ELF-1 (cell line): ENCODE results near the gene PGAP6.
A peak's percentile ranks its signal among the peaks of the same experiment; 100 is the strongest.
"Not testable (repeated sequence)": the region's sequence is repeated elsewhere in the genome, so short reads cannot be mapped to it uniquely, and the experiment has no call there.

Experiments
- DNase-seq: peaks from one replicate; pipeline ENCODE4 v3.0.0-alpha.2; 2016; ENCODE audit warnings: low read depth, low spot score

The PGAP6 gene, protein sequence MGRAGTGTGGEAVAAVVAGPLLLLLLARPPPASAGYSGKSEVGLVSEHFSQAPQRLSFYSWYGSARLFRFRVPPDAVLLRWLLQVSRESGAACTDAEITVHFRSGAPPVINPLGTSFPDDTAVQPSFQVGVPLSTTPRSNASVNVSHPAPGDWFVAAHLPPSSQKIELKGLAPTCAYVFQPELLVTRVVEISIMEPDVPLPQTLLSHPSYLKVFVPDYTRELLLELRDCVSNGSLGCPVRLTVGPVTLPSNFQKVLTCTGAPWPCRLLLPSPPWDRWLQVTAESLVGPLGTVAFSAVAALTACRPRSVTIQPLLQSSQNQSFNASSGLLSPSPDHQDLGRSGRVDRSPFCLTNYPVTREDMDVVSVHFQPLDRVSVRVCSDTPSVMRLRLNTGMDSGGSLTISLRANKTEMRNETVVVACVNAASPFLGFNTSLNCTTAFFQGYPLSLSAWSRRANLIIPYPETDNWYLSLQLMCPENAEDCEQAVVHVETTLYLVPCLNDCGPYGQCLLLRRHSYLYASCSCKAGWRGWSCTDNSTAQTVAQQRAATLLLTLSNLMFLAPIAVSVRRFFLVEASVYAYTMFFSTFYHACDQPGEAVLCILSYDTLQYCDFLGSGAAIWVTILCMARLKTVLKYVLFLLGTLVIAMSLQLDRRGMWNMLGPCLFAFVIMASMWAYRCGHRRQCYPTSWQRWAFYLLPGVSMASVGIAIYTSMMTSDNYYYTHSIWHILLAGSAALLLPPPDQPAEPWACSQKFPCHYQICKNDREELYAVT

DNA sequence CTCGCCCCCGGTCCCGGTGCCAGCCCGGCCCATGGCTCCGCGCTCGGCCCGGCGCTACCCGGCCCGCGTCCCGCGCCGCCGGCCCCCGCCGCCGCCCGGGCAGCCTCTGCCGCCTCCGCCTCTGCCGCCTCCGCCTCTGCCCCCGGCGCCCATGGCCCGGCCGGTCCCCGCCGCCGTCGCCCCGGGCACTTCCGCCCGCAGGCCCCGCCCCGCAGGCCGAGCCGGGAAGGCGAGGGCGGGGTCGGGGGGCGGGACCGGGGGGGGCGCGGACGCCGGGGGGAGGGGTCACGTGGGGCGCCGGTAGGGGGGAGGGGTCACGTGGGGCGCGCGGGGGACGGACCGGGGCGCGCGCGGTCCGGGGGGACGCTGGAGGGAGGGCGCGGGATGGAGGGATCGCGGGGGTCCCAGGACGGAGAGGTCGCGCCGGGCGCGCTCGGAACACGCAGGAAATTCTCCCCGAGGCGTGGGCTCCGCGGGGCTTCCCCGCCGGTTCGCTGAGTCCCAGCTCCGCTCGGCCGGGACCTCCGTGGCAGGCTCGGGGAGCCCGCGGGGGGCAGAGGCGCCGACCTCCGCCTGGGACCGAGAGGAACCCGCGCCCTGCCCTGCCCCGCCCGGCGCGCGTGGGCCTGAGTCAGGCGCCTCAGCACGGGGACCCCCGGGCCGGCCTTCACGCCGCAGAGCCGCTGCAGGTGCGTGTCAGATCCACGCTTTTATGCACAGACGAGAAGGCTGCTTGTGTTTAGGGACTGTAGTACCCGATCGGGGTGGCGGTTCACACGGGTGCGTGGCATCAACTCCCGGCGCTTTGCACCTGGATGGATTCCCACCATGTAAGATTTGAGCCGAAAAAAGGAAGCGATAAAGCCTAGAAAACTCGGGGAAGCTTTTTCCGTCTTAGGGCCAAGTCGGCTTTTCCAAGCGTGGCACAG is at the start of gene PGAP6:
TSS of gene PGAP6 (minus strand) at position 190 of the 929 bp plus-strand sequence. CDS start at position 33, 157 bp downstream.
- DNase-seq, result no peak

DNA sequence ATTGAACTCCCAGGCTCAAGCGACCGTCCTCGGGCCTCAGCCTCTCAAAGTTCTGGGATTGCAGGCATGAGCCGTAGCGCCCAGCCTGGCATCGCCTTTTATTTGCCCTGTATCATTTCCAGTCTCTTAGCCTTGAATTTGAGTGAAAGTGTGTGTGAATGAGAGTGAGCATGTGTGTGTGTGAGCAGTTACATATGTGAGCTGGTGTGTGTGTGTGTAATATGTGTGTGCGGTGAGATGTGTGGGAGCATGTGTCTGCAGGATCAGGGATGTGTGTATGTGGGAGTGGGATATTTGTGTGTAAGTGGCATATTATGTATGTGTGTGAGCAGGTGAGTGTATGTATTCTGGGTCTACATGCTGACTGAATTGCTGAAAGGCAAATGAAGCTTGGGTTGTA is 49.1 kb upstream of the PGAP6 start:
- no peak for DNase-seq

DNA sequence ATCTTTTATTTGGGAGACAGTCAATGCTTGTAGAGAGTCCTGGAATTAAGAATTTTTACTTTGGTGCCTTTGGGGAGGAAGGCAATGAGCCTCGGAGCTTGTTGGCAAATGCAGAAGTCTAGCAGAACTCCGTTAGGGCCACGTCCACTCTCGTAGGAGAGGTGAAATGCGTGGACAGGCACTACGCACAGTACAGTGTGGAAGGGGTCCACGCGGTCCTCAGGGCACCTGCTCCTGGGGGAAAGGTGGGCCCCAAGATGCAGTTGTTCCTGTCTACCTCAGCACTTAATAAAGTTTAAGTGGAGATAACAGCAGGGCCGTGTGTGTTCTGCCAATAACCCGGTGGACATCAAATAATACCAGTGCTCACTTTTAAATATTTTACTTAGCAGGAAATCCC is 45.5 kb upstream of the PGAP6 start:
- no peak for DNase-seq

DNA sequence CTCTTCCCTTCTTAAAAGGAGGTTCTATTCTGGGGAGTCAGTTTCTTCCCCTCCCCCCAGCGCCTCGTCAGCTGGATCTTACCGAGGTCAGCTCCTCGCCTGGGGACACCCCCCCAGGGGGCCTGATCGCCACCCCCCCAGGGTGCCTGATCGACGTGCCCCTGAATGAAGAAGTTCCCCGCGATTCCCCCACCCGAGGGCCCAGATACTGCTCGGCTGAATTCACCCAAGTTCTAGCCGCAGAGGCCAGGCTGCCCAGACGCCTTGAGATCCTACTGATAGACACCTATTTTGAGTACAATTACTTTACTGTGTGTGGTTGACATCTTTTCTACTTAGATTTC is 45.1 kb upstream of the PGAP6 start:
- DNase-seq, result no peak

DNA sequence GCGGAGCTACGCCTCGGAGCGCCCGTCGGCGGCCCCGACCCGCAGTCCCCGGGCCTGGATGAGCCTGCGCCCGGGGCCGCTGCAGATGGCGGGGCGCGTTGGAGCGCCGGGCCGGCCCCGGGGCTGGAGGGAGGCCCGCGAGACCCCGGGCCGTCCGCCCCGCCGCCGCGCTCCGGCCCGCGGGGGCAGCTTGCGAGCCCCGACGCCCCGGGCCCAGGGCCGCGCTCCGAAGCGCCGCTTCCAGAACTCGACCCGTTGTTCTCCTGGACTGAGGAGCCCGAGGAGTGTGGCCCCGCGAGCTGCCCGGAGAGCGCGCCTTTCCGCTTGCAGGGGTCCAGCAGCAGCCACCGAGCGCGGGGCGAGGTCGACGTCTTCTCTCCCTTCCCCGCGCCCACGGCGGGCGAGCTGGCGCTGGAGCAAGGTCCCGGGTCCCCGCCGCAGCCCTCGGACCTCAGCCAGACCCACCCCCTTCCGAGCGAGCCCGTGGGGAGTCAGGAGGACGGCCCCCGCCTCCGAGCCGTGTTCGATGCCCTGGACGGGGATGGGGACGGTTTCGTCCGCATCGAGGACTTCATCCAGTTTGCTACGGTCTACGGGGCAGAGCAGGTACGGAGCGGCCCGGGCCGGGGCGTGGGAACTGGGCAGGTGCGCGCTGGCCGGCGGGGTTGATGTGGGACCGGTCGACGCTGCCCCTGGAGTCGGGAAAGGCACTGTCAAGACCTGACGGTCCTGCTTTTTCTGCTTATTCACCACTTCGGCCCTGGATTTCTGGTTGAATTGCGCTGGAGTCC is 44.5 kb upstream of the PGAP6 start:
- peak; percentile 39 for DNase-seq

DNA sequence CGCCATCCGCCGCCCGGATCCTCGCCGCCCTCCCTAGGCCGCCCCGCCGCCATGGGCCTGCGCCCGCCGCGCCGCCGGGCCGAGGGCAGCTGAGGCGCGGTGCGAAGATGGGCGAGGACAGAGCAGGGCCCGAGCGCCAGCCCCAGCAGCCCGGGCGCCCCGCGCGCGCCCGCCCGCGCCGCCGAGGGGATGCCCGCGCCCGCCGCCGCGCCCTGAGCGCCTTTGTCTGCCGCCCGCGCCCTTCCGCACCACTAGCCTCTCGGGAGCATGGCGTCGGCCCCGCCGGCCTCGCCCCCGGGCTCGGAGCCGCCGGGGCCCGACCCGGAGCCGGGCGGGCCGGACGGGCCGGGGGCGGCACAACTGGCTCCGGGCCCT is 43.9 kb upstream of the PGAP6 start:
- no peak for DNase-seq

DNA sequence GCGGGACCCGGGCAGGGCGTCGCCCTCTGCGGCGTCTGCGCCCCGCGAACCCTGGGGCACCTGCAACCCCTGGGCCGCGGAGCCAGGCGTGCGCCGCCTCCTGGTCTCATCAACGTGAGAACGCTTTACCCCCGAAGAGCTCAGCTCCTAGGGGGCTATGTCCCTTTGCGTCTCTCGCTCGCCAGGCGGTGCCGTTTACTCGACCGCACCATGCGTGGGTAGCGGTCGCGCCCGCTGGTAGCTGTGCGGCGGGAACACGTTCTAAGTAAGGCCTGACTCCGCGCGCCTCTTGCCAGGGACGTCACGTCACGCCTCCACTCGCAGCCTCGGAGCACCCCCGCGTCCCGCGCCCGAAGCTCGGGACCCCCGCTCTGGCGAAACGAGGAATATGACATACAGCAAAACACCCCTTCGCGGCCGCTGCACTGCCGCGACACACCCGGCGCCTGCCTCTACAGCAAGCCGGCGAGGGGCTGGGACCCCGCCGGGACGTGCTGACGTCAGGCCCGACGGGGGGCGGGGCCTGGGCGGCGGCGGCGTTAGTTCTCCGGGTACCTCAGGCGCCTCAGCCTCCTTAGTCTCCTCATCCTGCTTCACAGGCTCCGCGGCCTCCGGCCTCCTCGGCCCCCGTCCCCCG is 43.4 kb upstream of the PGAP6 start, which contains the start of gene RAB11FIP3:
TSS of gene RAB11FIP3 (plus strand) at position 568 of the 637 bp plus-strand sequence. CDS start 358 bp downstream, outside the sequence.
- peak; percentile 87 for DNase-seq

DNA sequence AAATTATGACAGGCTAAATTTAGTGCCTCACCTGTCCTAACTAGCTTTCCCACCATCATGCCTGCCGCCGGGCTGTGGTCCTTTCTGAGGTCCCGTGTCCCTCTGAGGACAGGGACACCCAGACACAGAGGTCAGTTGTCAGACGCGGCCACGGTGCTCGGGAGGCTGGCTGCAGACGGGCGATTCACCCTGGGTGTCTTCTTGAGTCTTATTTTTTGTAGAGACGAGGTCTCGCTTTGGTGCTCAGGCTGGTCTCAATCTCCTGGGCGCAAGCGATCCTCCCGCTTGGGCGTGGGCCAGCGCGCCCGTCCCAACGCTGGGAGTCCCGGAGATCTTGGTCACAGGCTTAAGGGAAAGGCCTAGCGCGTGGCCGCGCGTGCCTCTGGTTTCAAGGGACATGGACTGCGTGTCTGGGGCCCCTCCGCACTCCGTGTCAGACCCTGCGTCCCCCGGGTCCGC is 42.9 kb upstream of the PGAP6 start:
- peak; percentile 44 for DNase-seq

DNA sequence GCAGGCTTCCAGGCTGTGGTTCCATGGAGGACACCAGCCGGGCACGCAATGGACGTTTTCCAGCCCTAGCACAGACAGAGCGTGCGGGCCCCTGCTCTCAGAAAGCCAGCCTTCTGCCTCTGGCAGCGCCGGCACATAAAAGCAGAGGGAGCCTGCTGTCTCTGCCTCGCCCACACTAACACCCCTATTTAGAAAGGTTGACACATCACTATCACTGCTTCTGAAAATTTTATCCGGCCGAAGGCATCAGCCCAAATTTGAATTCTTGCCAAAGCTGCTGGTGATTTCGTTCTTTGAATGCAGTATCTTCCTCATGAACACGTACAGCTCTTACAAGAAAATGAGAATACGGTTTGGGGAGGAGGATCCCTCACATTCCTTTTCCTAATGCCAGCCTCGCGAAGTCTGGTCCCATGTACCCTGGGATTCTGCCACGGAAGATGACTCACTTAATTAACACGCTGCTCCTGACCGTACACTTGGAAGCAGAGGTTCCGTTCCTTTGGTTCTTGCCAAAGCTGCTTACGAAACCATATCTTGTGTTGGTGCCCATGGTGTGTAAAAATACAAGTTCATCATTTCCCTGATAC is 42.4 kb upstream of the PGAP6 start:
- peak; percentile 49 for DNase-seq

DNA sequence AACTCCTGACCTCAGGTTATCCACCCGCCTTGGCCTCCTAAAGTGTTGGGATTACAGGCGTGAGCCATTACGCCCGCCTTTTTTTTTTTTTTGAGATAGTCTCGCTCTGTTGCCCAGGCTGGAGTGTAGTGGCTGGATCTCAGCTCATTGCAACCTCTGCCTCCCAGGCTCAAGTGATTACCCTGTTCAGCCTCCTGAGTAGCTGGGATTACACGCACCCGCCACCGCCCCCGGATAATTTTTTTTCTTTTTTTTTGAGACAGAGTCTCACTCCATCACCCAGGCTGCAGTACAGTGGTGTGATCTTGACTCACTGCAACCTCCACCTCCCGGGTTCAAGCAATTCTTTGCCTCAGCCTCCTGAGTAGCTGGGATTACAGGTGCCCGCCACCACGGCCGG is 40.4 kb upstream of the PGAP6 start:
- not testable (repeated sequence) for DNase-seq

DNA sequence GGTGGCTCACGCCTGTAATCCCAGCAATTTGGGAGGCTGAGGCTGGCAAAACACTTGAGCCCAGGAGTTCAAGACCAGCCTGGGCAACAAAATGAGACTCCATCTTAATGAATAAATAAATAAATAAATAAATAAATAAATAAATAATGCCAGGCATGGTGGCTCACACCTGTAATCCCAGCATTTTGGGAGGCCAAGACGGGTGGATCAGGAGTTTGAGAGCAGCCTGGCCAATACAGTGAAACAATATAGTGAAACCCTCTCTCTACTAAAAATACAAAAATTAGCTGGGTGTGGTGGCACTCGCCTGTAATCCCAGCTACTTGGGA is 33.4 kb upstream of the PGAP6 start:
- not testable (repeated sequence) for DNase-seq

DNA sequence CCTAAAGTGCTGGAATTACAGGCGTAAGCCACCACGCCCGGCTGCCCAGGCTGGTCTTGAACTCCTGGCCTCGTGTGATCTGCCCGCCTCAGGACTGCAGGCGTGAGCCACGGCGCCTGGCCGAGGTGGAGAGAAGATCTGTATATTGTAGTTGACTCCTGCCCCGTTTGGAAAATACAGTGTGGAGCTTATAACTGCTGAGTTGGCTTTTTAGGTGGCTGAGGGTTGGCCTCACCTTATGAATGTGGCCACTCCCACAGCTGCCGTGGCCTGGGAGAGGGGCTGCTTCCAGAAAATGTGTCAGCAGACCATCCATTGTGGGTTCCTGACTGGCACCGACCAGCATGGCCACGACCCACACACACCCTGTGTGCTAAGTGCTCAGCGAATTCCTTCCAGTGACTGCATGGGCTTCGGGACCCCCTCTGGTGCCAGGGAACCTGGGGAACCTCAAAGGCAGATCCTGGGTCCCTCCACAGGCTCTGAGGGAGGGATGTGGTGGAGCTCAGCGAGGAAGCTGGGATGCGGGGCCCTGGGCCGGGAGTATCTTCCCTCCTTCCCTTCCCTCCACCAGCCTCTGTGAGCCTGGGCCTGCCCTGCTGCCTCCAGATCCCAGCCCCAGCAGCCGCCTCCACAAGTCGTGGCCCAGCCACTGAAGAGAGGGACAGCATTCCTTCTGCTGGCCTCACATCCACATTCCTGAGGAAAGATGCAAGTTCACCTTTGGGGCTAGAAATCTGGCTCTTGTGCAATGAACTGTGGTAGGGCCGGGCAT is 32.8 kb upstream of the PGAP6 start:
- DNase-seq, result peak; percentile 46

DNA sequence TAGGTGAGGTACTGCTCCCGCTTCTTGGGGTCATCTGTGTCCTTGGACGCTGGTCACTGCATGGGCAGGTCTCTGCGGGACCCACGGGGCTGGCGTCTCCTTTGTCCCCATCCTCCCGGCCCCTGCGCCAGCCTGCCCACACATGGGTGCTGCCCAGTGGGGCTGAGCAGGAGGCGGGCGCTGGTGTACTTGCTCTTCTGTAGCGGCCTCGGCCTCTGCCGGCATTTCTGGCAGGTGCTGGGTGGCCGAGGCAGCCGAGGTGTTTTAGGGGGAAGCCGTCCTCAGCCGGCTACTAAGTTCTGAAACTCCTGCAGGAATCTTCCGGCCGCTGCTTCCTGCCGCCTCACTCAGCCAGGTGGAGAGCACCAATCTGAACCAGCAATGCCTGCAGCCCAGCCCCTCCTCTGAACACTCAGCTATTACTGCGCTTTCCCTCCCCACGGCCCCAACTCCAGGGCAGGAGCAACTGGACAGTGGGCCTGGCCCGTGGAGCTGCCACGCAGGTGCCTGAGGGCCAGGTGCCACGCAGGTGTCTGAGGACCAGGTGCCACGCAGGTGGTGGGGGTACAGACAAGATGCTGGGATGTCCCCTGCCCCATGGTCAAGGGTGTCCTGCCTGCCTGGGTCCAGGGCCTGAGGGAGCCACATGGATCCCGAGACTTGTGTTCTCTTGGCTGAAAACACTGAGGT is 29.9 kb upstream of the PGAP6 start:
- DNase-seq, result no peak

DNA sequence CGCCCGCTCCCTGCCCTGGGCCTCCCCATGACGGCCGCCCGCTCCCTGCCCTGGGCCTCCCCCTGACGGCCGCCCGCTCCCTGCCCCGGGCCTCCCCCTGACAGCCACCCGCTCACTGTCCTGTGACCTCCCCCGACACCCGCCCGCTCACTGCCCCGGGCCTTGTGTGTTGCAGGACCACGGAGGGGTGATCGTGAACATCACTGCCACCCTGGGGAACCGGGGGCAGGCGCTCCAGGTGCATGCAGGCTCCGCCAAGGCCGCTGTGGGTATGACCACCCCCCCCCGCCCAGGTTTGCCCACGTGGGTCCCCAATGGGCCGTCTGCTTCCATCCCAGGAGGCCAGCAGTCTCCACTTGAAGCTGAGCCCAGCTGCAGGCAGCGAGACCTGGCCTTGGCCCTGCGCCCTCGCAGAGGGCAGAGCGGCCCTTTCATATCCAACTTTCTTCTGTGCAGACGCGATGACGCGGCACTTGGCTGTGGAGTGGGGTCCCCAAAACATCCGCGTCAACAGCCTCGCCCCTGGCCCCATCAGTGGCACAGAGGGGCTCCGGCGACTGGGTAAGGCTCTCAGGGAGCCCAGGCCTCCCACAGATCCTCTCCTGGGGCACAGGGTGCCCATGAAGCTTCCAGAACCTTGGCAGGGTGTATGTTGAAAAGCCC is 28.9 kb upstream of the PGAP6 start:
- no peak for DNase-seq

DNA sequence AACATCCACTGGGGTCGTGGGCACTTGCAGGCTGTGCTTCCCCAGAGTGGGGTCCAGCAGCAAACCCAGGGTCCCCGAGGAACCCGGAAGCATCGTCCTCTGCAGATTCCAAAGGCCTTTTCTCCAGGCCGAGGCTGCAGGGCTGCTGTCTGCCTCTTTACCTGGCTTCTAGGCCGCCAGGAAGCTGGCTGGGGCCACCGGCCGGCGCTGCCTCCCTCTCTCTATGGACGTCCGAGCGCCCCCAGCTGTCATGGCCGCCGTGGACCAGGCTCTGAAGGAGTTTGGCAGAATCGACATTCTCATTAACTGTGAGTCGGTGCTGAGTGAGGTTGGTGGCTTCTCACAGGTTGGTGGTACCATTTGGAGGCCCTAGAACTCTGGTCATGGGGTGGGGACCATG is 25.5 kb upstream of the PGAP6 start:
- no peak for DNase-seq

DNA sequence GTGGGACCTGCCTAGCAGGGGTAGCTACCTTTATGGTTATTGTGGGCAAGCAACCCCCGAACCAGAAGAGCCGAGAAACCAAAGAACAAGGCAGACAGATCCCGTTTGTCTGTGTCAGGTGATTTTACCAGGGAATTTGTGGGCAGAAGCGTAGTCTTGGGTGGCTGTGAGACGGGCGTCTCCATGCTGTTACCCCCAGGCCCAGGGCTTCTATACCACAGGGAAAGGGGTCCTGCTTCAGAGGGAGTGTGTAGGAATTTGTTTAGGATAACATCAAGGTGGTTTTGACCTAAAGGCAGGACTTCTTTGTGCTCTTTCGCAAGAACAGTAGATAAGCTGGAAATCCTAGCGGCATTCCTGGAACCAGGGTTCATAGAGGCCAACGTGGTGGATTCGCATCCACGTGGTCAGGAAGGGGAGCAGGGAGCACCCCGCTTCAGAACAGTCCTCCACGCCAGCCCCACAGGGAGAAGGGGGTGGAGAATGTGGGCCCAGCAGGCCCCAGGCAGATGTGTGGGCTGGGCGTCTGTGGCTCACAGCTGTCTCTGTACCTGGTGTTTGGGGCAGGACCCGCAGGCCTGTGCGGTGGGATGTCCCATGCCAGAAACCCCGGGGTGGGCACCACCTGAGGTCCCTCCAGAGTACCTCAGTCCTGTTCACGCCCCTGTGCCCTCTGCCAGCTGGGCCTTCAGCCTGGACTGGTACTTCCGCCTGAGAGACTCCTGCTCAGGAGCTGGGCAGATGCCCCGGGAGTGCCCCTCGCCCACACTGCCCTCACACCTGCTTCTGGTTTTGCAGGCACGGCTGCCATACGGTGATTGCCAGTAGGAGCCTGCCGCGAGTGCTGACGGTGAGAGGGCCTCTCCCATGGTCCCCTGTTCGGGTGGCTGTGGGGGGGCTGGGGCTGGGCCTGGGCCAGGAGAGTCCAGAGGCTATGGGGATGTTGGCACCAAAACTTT is 24.0 kb upstream of the PGAP6 start:
- peak; percentile 49 for DNase-seq

DNA sequence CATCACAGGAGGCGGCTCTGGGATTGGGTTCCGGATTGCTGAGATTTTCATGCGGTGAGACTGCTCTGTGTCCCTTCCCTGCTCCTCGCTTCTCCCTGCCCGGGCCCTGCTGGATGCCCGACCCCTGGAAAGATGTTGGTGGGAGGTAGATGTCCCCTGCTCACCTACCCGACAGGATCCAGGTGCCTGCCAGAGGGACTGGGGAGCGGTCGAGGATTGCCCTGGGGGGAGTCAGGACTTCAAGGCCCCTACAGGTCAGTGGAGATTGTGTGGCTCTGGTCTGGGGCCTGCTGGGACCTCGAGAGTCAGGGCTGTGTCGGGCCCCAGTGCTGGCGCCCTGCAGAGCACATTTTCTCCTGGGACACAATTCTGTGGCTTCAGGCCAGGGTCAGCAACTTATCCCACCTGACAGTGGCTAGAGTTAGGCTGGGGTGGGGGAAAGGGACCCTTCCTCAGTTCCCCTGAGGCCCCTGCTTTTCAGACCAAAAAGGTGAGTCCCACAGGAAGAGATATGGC is 23.3 kb upstream of the PGAP6 start:
- peak; percentile 37 for DNase-seq
